ENCODE measurements around the gene MEF2D.

MEF2D gene

DNA sequence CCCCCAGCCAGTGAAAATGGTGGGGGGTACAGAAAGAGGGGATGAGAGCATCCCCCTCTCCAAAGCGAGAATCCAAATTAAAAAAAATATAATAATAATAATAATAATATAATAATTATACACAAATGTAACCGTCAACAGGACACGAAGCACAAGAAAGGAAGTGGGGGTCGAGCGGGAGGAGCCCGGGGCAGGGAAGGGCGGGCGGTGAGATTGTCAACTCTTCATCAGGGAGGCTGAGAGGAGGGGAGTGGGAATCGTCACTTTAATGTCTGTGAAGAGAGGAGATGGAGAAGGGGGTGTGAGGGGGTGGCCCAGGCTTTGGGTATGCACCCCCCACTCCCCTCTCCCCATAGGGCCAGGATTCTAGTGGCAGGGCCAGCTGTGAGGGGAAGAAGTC lies 33.2 kb downstream of the MEF2D start:
- DNase-seq, result no peak

DNA sequence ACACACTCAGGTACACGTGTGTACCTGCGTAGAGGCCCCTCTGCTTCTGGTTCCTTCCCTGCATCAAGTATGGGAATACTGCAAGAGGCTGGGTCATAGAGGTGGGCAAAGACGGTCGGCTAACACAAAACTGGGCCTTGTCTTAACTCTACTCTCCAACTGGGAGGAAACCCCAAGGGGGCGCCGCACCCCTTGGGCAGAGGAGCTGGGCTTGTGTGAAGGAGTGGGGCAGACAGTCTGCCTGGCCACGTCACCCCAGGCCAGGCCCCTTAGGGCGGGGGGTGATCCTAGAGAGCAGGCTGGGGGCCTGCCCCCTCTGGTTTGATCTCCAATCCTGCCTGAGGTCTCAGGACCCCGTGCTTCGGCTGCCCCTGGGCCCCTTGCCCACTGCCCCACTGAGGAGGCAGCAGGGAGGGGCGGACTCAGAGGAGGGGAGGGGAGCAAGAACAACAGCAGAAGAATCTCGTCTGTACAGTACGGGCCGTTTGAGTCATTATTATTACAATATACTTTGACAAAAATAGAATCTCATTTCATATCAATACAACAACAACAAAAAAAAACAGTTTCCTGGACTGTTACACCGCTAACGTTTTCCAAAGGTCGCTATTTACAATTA lies 34.7 kb downstream of the MEF2D start:
- no peak for DNase-seq

DNA sequence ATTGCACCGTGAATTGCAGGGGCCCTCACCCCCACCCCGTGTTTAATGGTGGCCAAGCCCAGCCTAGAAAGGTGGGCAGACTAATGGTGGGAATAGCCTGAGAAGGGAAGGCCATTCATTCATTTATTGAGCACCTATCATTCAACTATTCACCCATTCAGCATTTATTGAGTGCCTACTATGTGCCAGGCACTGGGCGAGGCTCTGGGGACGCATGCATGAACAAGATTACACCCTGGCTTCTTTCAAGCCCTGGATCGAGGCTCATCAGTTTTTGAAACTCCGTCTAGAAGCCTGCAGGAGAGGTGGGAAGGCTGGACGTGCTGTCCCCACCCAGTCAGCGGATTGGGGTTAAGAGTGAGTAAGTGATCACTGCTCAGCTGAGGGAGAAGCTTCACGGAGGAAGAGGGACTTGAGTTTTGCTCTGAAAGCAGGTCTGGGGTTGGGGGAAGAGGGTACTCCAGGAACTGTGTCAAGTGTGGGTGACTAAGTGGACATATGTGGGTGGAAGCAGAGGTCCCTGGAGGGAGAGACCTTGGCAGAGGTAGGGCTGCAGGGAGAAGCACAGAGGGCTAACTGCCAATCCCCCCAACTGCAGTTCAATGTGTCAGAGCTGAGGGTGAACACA lies 35.6 kb downstream of the MEF2D start:
- DNase-seq, result no peak

DNA sequence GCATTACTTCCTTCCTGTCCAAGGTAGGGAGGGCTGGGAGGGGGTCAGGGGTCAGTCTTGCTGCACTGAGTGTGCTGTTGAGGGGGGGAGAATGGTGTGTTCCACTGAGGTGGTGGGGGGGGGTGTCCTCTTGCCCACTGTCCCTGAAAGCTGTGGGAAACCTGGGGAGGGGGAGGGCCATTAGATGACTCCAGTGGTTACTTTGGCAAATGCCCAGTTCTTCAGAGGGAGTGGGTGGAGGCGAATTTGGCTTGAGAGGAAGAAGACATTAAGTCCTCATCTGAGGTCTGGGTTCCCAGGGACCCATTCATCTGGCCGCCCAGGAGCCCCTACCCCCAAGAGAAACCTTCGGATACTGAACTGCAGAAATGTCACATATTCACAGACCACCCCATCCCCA lies 36.2 kb downstream of the MEF2D start:
- no peak for DNase-seq

DNA sequence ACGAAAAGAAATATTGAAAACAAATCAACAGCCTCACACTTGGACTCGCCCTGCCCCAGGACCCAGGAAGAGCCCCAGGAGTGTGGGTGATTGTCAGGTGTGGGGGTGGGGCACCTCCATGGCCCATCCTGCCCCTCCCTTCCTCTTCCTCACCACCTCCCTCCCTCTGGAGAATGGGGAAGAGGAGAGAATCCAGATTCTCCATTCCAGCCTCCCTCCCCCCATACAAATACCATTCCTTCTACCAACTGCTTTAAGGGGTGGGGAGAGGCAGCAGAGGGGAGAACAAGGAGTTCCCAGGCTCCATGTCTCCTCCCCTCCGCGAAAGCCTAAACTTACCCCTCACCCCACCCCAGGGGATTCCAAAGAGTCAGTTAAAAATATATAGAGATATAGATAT lies 36.7 kb downstream of the MEF2D start:
- no peak for DNase-seq

DNA sequence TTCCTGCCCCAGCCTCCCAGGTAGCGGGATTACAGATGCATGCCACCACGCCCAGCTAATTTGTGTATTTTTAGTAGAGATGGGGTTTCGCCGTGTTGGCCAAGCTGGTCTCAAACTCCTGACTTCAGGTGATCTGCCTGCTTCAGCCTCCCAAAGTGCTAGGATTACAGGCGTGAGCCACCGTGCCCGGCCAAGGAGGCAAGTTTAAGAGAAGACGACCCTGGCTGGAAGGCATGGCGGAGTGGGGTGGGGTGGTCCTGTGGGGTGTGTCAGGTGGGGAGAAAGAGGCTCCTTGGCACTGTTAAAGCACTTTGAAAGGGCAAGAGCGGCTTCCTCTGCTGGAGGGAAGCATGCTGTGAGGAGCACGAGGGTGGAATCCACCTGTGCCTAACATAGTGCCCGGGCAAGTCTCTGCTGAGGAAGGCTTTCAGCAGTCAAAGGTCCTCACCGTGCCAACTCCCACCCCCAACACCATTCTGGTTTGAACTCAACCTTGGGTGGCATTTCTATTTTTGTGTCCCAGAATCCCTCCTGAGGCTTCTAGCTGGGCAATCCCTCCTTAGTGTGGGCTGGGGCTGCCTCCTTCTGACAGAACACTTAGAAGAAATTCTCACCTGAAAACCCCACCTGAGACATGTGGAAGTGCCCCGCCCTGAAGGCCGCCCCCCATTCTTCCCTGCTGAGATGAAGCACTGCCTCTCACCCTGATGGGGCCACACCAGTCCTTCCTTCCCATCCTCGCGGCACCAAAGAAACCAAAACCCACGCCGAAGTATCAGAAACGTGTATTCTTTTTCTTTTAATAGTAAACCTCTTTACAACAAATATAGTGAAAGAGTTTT lies 37.4 kb downstream of the MEF2D start:
- no peak for DNase-seq

DNA sequence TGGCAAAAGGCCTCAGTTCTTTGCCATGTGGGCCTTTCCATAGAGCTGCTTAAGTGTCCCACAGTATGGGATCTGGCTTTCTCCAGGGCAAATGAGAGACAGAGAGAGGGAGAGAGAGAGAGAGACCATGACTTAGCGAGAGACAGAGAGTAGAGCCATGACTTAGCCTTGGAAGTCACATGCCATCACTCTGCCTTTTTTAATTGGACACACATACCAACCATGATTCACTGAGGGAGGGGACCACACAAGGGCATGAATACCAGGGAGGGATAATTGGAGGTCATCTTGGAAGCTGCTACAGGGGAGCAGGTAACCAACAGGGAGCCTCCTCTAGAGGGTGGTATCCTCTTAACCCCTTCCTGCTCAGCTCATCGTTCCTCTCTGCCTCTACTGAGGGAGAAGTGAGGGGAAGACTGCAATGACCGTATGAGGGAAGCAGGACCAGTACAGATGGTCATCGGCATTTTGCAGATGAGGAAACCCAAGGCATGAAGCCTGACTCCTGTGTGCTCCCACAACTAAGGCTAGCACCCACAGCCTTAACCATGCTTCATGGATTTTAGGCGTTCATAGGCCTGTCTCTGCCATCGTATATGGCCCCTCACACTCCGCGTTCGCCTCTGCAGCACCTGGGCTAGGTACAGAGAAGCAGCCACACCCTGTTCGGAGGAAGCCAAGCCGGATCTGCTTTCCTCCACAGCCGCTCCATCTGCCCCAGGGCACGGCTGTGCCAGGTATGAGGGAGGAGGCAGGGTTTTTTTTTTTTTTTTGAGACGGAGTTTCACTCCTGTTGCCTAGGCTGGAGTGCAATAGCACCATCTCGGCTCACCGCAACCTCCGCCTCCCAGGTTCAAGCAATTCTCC lies 38.6 kb downstream of the MEF2D start:
- no peak for DNase-seq

DNA sequence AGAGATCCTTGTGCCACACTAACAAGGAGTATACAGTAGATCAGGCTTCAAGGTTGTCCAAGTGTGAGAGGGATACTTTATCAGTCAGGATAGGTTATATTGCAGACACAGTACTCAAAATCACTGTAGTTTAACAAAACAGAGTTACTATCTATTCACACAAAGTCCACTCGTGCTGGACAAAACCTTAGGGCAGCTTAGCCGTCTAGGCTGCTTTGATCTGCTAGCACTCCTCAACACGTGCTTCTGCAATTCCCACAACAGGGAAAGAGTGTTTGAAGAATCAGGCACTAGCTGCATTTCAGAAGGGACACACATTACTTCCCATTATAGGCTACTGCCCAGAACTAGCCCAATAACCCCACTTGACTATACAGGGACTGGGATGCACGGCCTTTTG lies 39.5 kb downstream of the MEF2D start:
- no peak for DNase-seq

DNA sequence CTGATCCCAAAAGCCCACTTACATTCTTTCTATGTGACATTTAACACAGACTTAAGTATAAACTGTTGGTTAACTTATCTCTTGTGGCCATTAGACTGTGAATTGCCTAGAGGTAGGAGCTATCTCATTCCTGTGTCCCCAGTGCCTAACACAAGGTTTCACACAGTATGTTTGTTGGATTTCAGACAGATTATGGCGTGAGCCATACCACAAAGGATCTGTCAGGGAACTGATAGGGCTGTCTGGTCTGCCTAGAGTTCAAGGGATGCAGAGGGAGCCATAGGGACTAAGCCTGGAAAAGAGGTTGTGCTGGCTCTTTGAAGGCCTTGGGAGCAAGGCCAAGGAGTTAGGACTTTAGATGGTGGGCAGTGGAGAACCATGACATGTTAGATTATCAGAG lies 40.0 kb downstream of the MEF2D start:
- DNase-seq, result no peak

DNA sequence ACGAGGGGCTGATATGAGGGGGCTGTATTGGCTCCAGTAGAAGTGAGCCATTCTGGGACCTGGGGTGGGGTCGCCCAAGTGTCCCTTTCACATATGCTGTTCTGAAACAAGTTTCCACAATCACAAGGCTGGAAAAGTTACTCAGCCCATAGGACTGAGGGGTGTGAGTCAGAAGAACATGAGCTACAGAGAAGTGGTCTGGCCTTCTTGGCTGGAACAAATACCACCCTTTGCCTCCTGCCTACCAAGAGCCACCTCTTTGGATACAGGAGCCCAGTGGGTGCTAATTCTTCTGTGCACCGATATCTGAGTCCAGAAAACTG lies 42.4 kb downstream of the MEF2D start:
- no peak for DNase-seq

DNA sequence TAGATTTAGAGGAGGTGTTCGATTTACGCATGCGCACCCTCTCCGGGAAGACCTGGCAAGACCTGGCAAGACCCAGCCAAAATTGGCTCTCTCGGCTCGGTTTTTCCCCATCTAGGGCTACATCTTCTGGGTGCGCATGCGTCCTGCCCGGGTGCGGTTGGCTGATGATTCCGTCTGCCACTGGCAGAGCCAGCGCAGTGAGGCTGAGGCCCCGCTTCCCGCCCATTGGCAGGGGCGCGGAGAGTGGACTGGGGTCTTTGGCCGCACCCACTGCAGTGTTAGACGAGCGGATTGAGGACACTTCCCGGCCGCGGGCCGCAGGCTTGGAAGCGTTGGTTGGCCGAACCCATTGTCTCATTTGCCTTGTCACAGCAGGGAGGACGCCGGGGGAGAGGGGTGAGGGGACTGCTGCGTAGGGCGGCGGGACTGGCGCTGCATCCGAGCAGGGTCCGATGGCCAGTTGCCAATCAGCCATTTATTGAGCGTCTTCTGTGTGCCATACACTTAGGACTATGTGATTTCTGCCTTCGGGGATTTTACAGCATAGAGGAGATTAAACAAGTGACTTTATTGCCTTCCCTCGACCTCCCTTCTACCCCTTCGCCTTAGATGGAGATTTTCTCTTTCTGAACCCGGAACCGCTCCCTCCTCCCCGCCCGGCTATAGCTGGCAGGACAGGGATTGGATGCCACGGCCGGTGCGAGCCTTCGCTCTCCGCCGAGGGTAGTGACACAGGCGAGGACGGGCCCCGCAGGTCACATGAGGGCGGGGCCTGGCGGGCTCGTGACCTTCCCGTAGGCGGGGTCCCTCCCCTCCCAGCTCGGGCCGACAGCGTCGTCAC lies 43.7 kb downstream of the MEF2D start:
- DNase-seq, result peak; percentile 98

DNA sequence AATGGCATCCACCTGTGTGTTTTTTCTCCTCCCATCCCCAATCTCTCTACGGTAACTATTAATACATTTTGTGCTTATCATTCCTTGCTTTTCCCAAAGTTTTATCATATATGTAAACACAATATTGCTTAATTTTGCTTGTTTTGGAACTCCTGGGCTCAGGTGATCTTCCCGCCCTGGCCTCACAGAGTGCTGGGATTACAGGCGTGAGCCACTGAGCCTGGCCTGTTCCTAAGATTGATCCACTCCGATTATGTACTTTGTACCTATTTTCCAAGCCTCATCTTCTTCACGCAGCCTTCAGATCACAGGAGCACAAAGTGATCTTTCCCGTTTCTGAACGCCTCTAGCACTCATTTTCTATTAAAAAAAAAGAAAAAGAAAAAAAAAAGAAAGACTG lies 45.2 kb downstream of the MEF2D start:
- DNase-seq, result no peak

DNA sequence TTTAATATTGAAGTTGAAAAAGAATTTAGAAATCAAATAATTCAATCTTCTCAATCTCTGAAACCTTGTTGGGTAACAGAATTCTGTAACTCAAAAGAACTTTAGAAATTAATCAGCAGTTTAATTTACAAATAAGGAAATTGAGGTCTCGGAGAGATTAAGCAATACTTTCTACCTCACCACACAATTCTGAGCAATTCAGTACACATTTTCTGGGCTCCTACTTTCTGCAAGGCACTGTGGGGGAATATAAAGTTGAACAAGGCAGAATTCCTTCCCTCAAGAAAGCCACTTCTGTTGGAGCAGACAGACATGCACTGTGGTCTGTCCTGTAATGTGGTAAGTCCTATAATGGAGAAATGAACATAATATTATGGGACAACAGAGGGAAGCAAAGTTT lies 47.7 kb downstream of the MEF2D start:
- DNase-seq, result no peak

DNA sequence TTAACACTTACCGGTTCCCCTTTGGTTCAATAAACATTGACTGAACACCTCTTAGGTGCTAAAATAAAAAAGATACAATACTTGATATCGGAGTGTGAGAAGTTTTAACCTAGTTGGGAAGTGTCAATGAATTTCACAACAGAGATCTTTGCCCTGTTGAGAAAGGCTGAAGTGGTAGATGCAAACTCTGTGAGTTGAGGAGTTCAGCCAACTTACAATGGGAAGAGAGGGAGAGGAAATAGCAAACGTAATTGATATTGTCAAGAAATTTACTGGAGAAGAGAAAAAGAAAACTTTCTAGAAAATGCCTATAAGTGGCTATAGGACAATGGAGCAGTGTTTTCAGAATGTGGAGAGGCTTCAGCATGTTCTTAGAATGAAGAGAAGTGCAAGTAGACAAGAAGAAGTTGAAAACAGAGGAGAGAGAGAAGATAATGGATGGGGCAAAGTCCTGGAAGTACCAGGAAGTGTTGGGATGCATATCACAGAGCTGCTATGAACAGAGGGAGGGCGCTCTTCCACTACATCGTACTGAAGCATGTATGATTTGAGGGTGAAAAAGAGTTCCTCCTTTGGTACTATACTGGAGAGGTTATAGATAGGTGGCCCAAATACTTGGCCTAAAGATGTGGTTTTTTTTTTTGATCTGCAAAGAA lies 48.9 kb downstream of the MEF2D start:
- no peak for DNase-seq

DNA sequence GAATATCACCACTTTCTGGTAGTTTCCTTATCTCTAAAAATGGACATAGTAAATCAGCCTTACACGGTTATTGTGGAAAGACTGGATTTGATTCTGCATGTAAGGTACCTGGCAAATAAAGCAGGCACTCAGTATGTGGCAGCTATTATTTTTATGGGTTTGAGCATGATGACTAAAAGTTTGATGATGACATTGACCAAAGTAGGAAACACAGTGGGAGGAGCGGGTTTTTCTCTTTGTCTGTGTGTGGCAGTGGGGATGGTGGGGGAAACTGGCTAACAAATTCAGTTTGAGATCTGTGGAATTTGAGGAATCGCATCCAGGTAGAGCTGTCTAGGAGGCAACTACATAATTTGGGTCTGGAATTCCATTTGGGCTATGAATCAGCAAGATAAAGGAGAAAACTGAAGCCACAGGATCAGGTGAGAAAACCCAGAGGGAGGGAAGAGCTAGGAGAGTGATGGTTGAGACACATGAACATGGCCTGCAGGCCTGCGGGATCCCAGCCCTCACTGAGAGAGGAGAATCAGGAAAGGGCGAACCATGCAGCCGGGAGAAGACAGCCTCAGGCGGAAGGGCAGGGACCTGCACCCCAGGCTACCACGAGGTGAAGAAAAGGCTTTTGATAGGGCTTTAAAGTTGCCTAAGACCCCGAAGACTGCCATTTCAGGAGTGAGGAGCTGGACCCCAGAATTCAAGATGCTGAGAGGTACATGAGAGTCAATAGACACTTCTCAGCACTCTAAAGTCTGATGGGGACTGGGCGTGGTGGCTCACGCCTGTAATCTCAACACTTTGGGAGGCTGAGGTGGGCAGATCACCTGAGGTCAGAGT lies 52.2 kb downstream of the MEF2D start:
- DNase-seq, result no peak

DNA sequence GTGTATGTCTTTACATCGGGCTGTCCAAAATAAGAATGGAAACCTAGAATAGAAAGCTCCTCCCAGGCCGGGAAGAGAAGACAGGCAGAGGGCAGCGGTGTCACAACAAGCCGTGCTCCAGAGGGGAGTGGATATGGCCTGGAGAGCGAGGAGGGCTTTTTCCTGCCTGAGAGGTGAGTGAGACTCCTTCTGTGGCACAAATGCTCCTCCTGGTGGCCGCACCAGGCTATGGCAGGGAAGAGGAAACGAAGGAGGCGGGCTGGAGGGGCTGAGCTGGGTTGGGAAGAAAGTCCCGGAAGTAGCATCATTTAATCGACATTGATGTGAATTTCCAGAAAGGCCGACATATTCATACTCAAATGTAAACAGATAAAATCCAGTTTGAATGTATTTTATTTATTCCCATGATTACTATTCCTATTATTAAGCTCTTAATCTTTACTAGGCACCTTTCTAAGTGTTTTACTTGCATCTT lies 54.7 kb downstream of the MEF2D start:
- DNase-seq, result peak; percentile 89

DNA sequence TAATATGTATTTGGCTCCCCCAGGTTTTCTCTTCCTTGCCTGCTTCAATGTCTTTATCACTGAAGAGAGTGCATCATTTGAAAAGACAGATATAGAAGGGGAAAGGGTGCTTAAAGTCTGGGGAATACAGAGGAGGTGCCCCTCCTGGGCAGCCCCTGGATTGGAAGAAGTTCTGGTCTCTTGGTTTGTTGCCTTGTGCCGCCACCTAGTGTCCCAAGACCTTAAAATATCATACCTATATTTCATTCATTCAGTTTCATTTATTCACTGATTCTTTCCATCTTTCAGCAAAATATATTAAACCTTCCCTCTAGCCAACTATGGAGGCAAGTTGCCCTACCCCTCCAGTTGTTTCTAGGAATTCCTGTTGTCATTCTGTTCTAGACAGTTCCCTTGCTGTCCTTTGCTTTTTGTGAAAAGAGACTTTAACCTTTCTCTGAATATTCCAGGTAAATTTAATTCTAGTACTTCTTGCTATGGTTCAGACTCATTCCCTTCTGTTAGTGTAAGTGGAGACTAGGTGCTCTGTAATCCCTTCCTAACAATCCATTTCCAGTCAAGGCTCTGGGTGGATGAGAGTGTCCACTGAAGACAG lies 56.1 kb downstream of the MEF2D start:
- peak; percentile 61 for DNase-seq

DNA sequence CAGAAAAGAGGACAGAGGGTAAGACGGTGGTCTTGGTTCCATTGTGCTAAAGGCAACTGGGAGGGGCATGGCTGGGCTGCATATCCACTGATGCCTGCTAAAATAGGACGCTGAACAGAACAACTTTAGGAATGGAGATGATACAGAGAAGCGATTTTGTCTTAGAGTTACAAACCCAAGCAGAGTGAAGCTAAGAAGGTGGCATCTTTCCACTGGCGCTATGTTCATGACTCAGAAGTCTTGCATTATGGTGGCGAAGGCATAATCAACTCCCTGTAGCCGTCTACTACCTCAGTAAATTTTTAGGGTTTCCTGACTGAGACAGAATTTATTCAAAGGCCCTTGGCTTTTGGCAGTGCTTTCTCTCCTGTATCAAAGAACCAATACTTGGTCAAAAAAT lies 57.3 kb downstream of the MEF2D start:
- DNase-seq, result no peak

DNA sequence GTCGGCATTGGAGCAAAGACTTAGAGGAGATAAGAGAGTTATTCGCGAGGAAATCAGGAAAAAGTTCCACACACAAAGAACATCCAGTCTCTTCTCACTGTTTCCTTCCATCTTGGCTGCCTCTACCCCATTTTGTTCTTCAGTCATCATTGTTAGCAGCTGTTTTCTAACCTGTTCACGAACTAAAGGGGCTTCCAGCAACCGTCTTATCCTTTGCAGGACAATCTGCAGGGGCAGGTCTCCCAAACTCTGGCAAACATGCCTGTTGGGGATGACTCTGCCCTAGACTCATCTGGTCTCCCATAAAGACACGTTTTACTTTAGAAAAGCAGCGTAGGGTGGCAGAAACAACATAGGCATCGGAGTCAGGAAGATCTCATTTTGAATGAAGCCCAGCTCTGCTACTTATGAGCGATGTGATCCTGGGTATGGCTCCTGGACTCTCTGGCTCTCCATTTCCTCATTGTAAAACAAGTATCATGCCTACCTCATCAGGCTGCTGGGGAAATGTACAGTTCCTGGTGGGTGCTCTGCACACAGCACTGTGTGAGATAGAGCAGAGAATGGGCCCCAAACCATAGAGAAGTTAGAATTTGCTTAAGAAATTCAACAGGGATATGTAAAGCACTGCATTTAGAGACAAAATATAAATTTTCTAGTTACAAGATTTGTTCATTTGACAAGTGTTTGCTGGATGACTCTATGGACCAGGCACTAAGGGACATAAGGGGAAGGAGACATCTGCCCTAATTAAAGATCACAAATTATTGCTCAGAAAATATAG lies 59.7 kb downstream of the MEF2D start:
- no peak for DNase-seq

DNA sequence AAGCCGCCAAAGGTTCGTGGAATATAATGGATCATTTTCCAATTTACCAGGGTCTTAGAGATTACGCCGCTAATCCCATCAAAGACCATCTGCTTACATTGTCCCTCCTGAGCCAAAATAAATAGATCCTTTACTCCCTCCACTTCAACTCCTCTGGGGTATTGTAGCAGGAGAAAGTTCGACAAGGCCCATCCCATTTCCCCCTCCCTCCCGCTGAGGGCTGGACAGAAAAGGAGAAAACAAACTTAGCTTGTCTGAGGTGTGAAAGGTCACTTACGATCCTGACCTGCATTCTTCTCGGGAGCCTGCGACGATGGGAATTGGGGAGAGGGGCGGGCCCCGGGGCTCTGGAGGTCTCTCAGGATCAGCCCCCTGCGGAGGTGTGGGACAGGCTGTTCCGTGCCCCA lies 60.8 kb downstream of the MEF2D start:
- no peak for DNase-seq

Measured in stimulated activated CD8-positive, alpha-beta memory T cell treated with anti-CD3 and anti-CD28 coated beads, Interleukin-4, amount 100 ng/mL, for 48 hours (primary cell).